Measurements from ENCODE around the gene MINDY4.

The MINDY4 gene

GRCh38 chr7:30838008-30838407 is 66.8 kb downstream of the MINDY4 start:
- no peak for DNase-seq

- no peak for DNase-seq
These were observed 69.2 kb downstream of the MINDY4 start for GRCh38 chr7:30840141-30841024.

GRCh38 chr7:30841025-30841735 is 70.0 kb downstream of the MINDY4 start:
- DNase-seq = no peak

DNA sequence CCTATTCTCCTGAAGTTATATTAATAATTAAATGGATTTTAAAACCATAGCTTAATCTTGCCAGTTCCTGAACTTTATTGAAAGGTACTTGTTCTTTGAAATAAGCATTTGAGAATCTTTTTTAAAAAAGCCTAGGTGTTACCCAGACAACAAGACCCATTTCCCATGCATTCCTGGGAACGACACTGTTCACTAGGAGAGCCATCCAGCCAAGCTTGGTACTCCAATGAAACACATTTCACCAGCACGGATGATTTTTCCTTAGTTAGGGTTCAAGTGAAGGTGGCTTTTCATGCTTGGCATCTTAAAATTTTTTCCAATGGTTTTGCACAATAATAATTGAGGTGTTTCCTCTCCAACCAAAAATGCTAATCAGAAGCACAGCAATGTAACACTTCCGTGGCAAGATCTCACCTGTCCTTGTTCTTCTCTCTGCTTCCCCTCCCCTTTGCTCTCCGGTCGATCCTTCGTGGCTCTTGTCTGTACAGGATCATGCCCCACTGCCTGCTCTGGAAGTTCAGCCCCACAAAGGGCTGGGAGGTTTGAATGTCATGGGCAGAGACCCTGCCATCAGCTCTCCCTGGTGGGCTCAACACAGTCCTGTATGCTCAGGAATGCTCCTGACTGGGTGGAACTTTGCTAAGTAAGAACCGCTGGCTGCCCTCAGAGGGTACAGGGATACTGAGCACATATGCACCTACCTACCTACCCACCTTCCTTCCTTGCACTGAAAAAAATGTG is 70.8 kb downstream of the MINDY4 start:
- no peak for DNase-seq

- no peak for DNase-seq
These were observed 71.6 kb downstream of the MINDY4 start for GRCh38 chr7:30842542-30843451.

DNA sequence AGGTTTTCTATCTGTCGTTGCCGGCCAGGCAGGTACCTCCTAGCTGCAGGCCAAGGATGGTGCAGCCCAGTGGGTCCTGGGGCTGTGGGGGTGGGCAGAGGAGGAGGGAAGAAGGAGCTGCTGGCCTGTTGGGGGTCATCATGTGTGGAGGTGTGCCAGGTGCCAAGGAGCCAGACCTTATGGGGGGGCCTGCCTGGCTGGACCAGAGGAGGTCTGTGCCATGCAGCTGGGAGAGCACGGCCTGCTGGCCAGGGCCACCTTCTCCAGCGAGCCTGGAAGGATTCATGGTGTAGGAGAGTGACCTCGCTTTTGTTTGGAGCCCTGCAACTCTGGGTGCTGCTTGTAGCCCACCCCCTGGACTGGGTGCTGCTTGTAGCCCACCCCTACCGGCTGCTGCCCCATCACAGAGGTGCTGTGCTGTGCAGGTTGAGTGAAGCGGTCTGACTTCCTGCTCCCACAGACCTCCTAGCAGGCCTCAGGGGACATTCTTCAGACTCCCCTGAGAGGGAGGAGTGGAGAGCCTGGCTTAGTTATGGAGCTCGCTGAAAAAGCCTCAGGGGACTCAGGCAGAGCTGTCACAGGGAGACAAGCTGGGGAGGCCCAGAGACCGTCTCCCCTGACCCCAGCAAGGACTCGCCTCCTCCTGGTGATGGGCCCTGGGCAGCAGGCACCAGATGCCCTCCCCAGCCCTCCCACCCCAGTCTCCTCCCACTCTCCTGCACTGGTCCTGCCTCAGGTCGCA is 72.7 kb downstream of the MINDY4 start:
- no peak for DNase-seq

GRCh38 chr7:30844483-30844874 is 73.3 kb downstream of the MINDY4 start:
- no peak for DNase-seq

- DNase-seq = no peak
These were observed 73.7 kb downstream of the MINDY4 start for GRCh38 chr7:30844916-30845315.

DNA sequence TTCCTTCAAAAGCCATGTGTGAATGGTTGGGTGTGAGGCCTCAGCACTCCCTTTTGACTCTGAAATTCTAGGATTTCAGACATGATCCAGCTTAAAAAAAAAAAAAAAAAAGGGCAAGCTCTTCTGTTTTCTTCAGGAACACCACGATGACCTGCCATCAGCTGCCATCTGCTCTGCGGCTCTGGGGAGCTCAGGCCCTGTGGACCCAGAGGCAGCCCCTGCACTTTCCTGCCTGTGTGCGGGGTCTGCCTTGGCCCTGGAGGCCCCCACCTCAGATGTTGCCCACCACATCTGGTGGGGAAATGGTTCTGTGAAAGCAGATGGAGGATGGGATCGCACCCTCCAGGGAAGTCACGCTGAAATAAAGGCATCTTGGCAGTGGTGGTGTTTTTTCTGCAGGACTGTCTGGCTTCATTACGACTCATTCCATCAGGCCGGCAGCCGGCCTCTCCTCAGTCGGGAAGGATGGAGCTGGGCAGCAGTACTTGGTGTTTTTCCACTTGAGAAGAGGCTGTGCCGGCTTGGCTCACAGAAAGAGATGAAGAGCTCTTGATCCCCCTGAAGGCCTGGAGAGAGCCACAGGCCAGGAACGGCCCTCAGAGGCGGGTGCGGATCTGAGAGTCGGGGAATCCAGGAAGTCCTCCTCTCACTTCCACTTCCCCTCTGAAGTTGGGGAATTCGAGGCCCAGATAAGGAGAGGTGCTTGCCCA is 74.4 kb downstream of the MINDY4 start:
- DNase-seq = no peak

DNA sequence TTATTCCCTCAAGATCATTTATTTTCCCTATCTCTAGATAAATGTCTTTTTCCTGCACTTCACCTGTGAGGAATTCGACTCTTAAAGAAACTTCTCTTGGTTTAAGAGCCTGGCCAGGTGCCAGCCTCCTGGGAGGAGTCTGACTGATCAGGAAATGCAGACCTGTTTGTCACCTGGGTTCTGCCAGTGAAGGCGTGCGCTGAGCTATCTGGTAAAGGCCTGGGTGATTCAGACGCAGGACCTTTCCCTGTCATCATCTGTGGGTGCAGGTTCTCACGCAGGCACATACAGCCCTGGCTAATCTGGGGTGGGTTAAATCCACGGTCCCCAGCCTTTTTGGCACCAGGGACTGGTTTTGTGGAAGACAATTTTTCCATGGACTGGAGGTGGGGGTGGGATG is 75.2 kb downstream of the MINDY4 start:
- DNase-seq = no peak

DNA sequence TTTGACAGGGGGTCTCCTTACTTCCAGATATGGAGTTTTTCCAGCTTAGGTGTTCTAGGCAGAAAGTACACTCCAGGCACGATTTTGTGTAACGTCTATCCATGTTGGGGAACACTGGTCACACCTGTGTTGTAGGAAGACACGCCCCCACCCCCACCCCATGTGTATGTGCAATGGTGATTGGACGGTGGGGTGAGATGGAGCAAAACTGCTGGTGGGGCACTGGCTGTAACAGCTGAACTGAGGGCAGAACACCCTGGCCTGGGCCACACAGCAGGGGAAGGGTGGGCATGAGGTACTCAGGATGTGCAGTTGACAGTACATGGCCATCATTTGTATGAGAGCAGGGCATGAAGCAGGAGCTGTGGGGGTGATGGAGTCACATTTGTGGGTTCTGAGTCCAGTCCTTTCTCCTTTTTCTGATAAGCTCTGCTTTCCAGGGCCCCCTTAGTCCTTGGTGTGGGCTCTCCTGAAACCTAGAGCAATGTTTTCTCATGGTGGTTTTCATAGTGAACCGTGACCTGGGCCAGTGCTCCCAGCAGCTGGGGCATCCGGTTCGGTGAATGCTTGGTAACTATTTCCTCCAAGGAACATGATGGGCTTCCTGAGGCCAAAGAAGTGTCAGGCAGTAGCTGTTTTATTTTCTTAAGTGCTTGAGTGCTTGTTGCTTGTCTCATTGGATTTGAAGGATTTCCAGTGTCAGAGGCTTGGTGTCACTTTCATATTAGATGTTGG is 77.1 kb downstream of the MINDY4 start:
- no peak for DNase-seq

- no peak for DNase-seq
These were observed 78.3 kb downstream of the MINDY4 start for GRCh38 chr7:30849565-30849964.

DNA sequence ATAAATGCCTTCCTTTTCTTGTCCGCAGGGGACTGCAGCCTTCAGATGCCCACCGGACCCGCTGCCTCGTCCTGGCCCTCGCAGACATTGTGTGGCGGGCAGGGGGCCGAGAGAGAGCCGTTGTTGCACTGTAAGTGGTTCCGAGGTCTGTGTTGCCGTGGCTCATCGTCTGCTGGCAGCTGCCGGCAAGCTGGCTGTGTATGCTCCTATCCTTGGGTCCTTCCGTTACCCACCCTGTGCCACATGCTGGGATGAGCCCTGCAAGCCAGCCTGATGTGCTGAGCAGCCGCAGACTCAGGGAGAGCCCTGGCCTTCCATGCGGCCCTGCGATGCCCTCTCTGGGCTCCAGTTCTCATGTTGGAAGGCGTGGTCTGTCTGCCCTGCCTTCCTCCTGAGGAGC is 79.2 kb downstream of the MINDY4 start:
- no peak for DNase-seq

DNA sequence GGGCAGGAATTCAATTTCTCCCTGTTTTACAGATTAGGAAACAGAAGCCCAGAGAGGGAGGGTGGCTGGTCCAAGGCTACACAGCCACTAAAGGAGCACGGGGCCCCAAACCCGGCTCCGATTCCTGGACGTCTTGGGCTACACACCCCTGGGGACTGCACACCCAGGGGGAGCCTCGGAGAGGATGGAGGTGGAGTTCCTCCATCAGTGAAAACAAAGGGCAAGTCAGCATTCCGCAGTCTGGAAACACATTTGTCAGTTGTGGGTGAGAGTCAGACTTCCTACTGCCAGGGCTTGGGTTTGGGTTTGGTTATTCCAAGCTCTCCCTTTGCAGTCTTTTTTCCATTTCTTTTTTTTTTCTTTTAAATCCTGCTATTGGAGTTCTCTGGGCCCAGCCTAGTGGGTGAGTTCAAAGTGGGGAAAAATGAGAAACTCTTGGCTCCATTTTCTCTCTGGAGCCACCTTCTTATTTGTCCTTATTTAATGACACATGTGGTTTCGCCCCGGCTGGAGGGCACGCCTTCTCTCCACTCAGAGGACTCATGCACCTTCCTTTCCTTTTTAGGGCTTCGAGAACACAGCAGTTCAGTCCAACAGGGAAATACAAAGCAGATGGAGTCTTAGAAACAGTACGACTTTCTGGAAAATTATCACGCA is 80.6 kb downstream of the MINDY4 start:
- DNase-seq = no peak

GRCh38 chr7:30852308-30852684 is 81.1 kb downstream of the MINDY4 start:
- no peak for DNase-seq

DNA sequence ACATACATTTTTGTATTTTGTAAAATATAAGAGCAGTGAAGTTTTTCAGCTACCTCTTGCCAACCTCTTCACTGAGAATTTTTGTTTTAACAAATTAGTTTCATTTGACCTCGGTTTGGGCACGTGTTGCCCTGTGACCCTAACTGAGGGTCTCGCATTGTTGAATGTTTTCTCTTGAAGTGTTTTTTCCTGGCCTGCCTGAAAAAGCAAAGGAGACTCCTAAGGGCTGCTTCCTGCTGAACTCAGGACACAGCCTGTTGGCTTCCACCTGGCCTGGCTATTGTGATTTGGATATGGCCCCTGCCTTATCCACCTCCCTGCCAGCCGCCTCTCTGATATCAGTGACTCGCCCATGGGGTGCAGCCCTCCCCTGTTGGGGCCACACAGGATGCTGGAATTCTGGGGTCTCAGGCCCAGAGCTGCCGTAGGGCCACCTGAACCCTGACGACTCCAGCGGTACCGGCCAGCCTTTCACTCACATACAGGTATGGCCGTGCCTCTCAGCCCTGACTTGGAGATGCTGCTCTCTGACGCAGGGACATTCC is 81.6 kb downstream of the MINDY4 start:
- DNase-seq = no peak

GRCh38 chr7:30853576-30853975 is 82.4 kb downstream of the MINDY4 start:
- no peak for DNase-seq

- DNase-seq = no peak
These were observed 84.7 kb downstream of the MINDY4 start for GRCh38 chr7:30855936-30856335.

DNA sequence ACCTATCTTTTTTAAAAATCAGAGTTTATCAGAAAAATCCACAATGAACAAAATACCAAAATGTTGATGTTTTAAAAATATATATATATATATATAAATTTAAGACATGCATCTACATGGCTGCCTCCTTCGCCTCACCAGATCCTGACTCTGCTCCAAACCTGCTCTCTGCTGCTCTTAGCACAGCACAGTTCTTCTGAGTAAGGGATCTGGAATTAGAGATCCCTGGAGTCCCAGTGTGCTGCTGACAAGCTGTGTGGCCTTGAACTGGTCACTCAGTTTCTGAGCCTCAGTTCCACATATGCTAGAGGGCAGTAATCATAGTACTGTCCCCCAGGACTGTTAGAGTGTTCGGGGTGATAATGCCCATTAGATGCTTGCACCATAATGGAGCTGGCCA is 87.4 kb downstream of the MINDY4 start:
- DNase-seq = no peak
